ENCODE results near the gene PTPN11.
"Not testable (repeated sequence)": the region's sequence is repeated elsewhere in the genome, so short reads cannot be mapped to it uniquely, and the experiment has no call there.

Gene PTPN11

DNA sequence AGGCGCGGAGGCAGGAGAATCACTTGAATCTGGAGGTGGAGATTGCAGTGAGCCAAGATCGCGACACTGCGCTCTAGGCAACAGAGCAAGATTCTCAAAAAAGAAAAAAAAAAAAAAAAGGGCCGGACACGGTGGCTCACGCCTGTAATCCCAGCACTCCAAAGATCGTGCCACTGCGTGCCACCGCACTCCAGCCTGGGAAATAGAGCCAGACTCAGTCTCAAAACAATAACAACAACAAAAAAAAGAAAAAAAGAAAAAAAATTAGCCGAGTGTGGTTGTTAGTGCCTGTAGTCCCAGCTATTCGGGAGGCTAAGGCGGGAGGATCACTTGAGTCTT, 8.9 kb upstream of the PTPN11 start:
- no peak for FAIRE-seq

DNA sequence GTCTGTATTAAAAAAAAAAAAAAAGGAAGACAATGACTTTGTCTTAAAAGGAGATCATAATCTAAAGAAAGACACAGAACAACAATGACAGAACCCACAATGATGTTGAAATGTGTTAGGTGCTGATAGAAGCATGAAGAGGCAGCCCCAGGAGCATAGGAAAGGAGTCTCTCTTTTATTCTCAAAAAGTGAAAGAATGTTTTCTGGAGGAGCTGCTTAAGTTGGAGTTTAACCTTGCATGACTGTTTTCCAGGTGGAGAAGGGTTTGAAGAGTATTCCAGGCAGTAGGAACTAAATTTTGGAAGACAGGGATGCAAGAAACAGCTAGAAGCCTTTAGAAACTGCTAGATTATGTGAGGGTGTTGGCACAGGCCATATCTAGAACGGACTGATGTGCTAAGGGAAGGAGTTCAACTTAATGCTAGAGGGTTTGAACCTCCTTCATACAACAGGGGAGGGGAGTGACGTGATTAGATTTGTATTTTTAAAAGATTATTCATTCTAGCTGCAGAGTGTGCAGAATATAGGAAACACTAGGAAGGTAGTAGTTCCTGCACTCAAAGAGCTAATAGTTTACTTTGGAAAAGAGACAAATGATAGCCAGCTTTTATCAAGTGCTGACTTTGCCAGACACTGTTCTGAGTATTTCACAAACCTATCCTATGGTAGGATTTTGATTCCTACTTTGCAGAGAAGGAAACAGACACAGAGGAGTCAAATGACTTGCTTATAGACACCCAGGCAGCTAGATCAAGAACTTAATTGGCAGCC, 4.7 kb upstream of the PTPN11 start:
- FAIRE-seq, result no peak

DNA sequence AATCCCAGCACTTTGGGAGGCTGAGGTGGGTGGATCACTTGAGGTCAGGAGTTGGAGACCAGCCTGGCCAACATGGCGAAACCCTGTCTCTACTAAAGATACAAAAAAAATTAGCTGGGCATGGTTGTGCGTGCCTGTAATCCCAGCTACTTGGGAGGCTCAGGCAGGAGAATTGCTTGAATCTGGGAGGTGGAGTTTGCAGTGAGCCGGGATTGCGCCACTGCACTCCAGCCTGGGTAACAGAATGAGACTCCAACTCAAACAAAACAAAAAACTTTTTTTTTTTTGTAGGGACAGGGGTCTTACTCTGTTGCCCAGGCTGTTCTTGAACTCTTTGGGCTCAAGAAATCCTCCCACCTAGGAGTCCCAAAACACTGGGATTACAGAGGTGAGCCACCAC, 3.3 kb upstream of the PTPN11 start:
- FAIRE-seq, result not testable (repeated sequence)

DNA sequence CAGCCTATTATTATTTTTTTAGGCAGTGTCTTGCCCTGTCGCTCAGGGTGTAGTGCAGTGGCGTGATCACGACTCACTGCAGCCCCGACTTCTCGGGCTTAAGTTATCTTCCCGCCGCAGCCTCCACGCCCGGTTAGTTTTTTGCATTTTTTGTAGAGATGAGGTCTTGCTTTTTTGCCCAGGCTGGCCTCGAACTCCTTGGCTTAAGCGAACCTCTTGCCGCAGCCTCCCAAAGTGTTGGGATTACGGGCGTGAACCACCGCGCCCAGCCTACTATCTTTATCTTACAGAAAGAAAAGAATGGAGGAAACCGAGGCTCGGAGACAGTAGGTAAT, 507 bp upstream of the PTPN11 start:
- FAIRE-seq, result no peak

DNA sequence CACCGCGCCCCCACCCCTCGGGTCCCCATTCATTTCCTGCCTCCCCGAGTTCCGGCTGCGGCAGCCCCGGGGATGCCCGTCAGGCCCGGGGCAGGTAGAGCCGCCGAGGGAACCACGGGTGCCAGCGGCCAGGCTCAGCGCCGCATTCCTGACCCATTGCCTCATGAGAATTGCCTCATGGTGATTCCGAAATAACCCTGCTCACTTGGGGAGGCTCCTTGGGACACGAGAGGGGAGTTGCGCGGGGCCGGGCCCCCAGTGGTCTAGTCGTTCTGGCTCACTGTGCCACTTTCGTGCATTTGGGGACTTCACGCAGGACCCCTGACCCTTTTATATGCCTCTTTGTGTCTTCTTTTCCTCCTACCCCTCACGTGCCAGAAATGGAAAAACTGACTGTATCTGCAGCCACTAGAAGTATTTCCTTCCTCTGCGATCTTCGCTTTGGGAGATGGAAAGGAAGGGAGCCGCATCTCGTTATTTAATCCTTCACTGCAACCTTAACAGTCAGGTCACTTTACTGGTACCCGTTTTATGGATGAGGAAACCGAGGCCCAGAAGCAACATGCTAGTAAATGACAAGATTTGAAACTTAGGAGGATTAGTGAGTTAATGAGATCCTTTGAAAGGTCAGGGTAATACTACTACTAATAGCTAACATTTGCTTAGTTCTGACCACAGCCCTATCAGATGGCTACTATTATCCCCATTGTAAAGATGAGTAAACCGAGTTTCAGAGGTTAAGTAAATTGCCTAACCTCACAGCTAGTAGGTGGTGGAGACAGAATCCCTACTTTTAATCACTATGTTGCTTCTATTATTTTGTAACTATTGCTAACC, 768 bp downstream of the PTPN11 start:
- no peak for FAIRE-seq

DNA sequence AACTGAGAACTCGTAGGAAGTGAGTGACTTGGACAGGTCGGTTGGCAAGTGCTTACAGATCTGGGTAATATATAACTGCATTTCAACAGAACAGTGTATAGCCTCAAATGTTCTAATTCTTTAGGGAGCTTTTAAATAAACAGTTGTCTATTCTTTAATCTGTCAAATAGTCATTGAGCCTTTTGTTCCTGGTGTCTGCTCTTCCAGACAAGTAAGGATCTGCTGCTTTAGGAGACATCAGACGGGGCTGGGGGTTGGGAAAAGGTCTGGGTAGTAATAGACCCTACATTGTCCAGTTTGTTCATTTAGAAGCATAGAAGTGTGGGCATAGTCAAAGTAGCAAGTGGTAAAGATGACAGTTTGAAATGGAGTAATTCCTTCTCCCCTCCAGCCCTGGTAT, 2.0 kb downstream of the PTPN11 start:
- FAIRE-seq, result no peak

DNA sequence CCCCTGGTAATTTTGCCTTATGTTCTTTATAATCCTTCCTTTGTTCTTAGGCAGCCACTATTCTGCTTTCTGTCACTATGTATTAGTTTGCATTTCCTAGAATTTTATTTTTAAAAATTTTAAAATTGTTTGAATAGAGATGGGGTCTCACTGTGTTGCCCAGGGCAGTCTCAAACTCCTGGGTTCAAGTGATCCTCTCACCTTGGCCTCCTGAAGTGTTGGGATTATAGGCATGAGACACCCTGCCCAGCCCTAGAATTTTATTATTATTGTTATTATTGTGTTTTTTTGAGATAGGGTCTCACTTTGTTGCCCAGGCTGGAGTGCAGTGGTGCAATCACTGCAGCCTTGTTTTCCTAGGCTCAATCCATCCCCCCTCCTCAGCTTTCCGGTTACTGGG, 2.6 kb downstream of the PTPN11 start:
- FAIRE-seq, result no peak

DNA sequence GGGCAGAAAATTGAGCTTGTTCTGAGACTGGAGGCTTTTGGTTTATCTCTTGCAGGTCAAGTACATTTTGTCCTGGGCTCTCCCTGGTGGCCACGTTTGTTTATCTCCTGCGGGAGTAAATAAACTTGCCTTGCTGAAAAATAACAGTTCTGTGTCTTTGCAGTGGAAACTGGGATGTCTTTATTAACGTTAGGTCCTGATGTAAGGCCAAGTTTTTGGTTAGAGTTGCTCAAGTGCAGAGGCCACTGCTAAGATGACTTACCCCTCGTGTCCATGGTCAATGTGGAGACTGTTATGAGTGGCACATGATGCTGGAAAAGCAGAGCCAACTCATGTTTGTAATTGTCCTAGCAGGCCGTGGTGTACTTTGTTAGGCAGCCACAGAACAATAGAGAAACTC, 3.8 kb downstream of the PTPN11 start:
- FAIRE-seq, result no peak

DNA sequence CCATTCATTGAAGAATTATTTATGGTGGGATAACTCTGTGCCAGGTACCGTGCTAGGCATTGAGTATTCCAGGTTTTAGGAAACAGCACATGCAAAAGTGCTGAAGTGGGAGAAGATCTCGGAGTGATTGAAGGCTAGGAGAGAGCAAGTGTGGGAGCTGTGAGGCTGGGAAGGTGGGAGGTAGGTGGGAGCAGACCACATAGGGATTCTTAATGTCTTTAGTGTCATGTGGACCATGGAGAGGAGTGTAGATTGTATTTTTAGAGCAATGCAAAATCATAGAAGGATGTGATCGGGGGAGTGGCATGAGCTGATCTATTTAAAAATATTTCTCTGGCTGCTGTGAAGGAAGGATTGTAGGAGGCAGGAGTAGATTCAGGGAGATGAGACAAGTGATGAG, 5.4 kb downstream of the PTPN11 start:
- no peak for FAIRE-seq

DNA sequence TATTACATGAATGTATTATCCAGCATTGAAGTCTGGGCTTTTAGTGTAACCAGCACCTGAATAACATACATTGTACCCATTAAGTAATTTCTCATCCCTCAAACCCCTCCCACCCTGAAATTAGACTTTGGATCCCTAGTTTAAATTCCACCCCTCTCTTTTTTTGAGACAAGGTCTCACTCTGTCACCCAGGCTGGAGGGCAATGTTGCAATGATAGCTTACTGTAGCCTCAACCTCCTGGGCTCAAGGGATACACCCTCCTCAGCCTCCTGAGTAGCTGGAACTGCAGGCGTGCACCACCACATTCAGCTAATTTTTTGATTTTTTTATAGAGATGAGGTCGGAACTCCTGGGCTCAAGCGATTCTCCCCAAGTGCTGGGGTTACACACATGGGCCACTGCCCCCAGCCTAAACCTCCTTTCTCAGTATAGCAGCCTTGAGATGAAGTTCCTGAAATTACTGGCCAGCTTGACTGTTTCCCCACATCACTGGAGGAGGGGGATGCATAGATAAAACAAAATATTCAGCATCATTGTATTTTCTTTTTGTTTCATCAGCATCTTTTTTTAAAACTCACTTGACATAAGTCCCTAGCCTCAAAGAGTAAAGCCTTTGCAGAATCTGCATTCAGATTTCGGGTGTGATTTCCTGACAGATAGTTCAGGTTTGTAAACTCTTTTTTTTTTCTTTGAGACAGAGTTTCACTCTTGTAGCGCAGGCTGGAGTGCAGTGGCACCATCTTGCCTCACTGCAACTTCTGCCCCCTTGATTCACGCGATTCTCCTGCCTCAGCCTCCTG, 7.0 kb downstream of the PTPN11 start:
- FAIRE-seq, result no peak

DNA sequence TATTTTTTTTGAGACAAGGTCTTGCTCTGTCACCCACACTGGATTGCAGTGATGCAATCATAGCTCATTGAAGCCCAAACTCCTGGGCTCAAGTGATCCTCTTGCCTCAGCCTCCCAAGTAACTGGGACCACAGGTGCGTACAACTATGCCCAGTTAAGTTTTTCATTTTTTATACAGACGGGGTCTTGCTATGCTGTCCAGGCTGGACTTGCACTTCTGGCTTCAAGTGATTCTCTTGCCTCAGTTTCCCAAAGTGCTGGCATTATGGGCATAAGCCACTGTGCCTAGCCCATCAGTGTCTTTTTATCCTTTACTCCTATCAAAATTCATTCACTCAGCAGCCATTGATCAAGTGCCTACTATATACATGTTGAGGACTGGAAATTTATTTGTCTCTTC, 9.0 kb downstream of the PTPN11 start:
- FAIRE-seq, result no peak

DNA sequence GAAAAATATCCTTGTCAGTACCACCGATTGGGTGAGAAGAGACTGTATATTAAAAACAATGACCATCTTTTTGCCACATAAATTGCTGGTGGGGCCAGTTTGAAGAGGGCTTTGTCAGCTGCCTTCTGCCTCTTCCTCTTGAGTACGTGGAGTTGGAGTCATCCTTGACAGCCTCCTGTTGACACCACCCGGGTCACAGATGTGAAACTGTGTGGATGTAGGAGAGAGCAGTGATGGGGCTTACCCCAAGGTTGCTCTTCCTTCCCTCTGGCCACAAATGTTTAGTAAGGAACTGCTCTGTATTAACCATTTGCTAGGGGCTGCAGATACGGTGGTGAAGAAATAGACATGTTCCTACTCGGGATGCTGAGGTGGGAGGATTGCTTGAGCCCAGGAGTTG, 12.2 kb downstream of the PTPN11 start:
- no peak for FAIRE-seq

DNA sequence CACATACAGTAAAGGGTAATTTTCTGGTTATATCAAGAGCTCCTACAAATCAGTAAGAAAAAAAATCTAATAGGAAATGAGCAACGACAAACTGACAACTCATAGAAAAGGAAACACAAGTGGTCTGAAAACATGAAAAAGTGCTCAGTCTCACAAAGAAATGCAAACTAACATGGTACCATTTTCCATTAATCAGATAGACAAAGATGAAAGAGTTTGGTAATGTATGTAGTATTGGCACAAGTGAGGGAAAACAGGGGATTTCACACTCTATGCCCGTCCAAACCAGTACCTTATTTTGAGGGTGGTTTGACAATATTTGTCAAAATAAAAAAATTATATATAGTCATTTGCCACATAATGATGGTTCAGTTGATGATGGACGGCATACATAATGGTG, 13.2 kb downstream of the PTPN11 start:
- no peak for FAIRE-seq

DNA sequence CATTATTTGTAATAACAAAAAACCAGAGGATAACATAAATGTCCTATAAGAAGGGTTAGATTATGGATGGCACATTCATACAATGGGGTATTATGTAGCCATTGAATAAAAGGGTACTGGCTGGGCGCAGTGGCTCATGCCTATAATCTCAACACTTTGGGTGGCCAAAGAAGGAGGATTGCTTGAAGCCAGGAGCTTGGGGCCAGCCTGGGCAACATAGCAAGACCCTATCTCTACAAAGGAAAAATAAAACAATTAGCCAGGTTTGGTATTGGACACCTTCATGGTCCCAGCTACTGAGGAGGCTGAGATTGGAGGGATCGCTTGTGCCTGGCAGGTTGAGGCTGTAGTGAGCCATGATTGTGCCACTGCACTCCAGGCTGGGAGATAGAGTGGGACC, 14.8 kb downstream of the PTPN11 start:
- no peak for FAIRE-seq

DNA sequence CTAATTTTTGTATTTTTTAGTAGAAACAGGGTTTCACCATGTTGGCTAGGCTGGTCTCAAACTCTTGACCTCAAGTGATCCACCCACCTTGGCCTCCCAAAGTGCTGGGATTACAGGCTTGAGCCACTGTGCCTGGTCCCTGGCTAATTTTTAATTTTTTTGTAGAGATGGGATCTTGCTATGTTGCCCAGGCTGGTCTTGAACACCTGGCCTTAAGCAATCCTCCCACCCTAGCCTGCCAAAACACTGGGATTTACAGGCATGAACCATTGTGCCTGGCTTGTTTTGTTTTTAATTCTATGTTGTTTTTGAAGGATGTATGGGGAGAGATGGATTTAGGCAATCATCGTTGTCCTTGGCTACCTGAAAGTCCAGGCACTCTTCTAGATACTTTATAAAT, 19.9 kb downstream of the PTPN11 start:
- FAIRE-seq, result not testable (repeated sequence)

DNA sequence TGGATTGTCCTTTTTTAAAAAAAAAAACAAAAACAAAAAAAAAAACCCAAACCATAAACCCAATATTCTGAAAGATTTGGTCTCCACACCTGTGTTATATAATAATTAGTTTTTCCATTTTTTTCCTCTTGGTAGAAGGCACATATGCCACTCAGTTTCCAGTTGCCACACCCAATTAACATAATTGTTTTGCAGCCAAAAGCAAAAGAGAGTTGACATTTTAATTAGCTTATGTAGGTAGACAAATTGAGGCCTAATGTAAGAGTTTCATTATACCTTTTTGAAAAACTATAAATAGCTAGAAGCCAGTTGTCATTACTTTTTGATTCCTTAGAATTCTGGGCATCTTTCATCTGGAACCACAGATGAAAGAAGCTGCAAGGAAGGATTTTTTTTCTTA, 21.0 kb downstream of the PTPN11 start:
- no peak for FAIRE-seq

DNA sequence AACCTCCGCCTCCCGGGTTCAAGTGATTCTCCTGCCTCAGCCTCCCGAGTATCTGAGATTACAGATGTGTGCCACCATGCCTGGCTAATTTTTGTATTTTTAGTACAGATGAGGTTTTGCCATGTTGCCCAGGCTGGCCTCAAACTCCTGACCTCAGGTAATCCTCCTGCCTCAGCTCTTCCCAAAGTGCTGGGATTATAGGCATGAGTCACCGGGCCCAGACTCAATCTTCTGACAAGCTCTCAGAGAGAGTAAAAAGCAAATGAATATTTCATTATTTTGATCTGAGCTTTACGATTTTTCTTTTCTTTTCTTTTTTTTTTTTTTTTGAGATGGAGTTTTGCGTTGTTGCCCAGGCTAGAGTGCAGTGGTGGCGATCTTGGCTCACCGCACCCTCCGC, 21.9 kb downstream of the PTPN11 start:
- not testable (repeated sequence) for FAIRE-seq

DNA sequence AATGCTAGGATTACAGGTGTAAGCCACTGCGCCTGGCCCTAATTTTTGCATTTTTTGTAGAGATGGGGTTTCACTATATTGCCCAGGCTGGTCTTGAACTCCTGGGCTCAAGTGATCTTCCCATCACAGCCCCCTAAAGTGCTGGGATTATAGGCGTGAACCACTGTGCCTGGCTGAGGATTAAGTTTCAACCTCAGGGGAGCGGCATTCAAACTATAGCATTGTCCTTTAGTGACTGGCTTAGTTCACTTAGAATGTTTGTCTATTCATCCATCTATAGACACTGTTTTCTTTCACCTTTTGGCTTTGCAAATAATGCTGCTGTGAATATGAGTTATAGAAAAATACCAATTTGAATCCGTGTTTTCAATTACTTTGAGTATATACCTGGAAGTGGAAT, 25.2 kb downstream of the PTPN11 start:
- FAIRE-seq, result no peak

DNA sequence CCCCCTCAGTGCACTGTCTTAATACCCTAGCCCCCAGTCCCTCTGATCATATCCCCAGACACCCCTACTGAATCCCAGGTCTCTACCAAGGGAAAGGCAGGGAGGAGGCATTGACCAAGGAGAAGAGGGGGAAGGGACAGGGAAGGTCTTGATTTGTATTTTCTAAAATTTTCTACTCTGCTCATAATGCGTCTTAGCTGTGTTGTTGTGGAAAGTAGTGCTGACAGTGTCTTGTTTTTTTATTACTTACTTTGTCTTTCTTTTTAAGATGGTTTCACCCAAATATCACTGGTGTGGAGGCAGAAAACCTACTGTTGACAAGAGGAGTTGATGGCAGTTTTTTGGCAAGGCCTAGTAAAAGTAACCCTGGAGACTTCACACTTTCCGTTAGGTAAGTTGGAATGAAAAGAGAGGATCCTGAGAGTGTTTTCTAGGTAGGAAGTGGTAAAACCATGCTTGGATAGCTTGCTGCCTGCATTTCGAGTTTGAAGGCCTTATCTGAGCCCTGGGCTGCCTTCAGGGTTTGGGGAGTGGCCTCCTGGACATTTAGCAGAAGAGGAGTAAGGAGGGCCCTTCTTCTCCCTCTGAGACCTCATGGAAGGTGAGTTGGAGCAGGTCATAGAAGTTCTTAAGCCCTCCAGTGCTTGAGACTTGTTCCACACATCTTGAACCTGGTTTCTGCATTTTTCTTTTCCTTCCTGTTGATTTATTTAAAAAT, 27.4 kb downstream of the PTPN11 start:
- no peak for FAIRE-seq

DNA sequence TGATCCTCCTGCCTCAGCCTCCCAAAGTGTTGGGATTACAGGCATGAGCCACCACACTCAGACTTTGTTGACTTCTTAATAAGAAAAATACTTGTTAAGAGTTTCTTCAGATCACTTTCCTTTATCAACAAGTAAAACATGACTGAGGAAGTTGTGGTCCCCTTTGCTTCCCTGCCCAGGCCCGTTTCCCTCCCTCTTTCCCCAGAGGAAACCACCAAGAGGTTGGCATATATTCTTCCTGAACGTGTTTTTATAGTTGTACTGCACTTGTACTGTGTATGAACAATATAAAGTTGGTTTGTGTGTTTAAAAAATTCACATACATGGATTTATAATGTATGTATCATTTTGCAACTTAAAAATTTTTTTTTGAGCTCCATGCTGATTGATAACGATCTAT, 28.4 kb downstream of the PTPN11 start:
- no peak for FAIRE-seq

DNA sequence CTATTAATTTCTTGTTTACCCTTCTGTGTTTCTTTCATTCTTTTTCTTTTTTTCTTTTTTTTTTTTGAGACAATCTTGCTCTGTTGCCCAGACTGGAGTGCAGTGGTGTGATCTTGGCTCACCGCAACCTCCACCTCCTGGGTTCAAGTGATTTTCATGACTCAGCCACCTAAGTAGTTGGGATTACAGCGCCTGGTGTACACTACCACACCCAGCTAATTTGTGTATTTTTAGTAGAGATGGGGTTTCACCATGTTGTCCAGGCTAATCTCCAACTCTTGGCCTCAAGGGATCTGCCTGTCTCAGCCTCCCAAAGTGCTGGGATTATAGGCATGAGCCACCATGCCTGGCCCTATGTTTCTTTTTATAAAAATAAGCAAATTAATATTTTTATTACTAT, 29.4 kb downstream of the PTPN11 start:
- not testable (repeated sequence) for FAIRE-seq

DNA sequence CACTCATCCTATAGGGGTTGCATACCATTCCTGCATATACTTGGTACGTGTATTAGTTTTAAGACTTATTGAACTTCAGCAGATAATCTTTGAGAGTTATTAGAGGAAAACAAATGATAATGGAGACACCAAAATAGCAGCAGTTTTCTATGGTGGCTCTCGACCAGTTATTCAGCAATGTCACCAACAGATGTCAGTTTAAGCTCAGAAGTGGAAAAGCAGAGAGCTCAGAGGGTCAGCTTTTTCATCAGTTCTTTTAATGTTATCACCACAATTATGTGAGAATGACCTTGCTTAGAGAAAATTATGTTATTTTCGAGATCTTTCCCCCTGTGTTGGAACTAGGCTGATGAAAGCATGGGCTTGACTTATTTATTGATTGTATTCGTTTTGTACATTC, 32.0 kb downstream of the PTPN11 start:
- FAIRE-seq, result no peak

DNA sequence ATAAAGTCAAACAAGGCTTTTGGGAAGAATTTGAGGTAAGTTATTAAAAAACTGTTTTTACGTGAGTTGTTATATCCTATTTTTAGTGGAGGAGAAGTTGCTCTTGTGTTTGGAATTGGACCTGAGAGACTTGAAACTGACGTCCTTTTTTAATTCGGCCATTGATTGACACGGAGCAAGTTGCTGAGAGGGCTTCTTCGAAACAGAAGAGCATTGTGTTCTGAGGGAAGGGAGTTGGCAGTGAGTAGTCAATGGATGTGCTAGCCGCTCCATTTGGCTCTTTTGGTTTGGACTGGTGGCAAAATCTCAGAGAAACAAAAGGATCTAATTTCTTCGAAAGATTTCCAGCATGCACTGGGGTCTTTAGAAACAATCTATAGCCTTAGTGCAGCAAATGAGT, 37.3 kb downstream of the PTPN11 start:
- no peak for FAIRE-seq

All from colon (tissue), 2 donors.